HepG2 (cell line): ENCODE results near the gene PALM3.

ENCODE experiments used
- IKZF1 ChIP-seq: fragments of 450-650 bp; IDR thresholded peaks from 2 replicates; pipeline ENCODE4 v1.7.1; 2016
- MYC ChIP-seq: sonication (generic); formaldehyde crosslinking; IDR thresholded peaks from 2 replicates; pipeline ENCODE4 v1.9.0; 2021; ENCODE audit warnings: missing genetic modification reagents, borderline replicate concordance
- RFX5 ChIP-seq: IDR thresholded peaks from 2 replicates; pipeline ENCODE4 v1.6.1; 2011; ENCODE audit warnings: low read depth, low read length, improper control_type of control experiment
- SCMH1 ChIP-seq: sonication (generic); formaldehyde crosslinking; IDR thresholded peaks from 2 replicates; pipeline ENCODE4 v1.9.0; 2021; ENCODE audit warnings: missing genetic modification reagents, mild to moderate bottlenecking, borderline replicate concordance
- ZMYM4 ChIP-seq: sonication (generic); formaldehyde crosslinking; IDR thresholded peaks from 2 replicates; pipeline ENCODE4 v1.8.1; 2023; ENCODE audit warnings: mild to moderate bottlenecking, missing genetic modification reagents
- ZNF274 ChIP-seq: sonication (generic); formaldehyde crosslinking; IDR thresholded peaks from 2 replicates; pipeline ENCODE4 v1.5.1; 2020; ENCODE audit warnings: mild to moderate bottlenecking, missing genetic modification reagents
- ZNF333 ChIP-seq: sonication (generic); formaldehyde crosslinking; IDR thresholded peaks from 2 replicates; pipeline ENCODE4 v1.4.0; 2020; ENCODE audit warnings: mild to moderate bottlenecking, missing genetic modification reagents, borderline replicate concordance
- TF ChIP-seq, protein P1 (sequence below): sonication (generic); formaldehyde crosslinking; IDR thresholded peaks from 2 replicates; pipeline ENCODE4 v1.4.0; 2020; ENCODE audit warnings: missing genetic modification reagents
- TF ChIP-seq, protein P2 (sequence below): sonication (generic); formaldehyde crosslinking; conservative IDR thresholded peaks from 2 replicates; pipeline ENCODE4 v1.4.0; 2020; ENCODE audit warnings: missing genetic modification reagents
- TF ChIP-seq, protein P3 (sequence below): sonication (generic); formaldehyde crosslinking; IDR thresholded peaks from 2 replicates; pipeline ENCODE4 v1.4.0; 2020; ENCODE audit warnings: missing genetic modification reagents
- TF ChIP-seq, protein P4 (sequence below): sonication (generic); formaldehyde crosslinking; IDR thresholded peaks from 2 replicates; pipeline ENCODE4 v1.8.0; 2022; ENCODE audit warnings: missing genetic modification reagents, mild to moderate bottlenecking, moderate library complexity, borderline replicate concordance

DNA sequence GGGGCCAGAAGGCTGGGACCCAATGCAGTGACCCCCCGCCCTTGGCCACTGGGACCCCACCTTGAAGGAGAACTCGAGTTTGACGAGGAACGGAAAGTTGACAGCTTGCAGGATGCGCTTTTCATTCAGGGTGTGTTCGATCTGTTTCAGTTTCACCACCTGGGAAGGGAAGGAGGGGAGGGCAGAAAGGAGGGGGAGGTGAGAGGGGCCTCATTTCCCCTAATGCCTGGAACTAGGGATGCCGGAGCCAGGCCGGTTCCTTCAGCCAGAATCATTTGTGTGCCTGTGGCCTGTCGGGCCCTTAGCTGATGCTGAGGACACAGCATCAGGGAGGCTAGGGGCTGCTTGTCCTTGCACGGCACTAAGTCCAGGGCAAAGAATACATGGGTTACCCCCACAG, 40.9 kb upstream of the PALM3 start:
- TF ChIP-seq IKZF1 (no peak), MYC (no peak), ZMYM4 (CRISPR knock-in tag) (no peak), ZNF333 (no peak), SCMH1 (CRISPR knock-in tag) (no peak), ZNF274 (CRISPR knock-in tag) (no peak), RFX5 (no peak)
- TF ChIP-seq, protein P1, sequence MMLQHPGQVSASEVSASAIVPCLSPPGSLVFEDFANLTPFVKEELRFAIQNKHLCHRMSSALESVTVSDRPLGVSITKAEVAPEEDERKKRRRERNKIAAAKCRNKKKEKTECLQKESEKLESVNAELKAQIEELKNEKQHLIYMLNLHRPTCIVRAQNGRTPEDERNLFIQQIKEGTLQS (CRISPR knock-in tag) = no peak
- TF ChIP-seq, protein P2, sequence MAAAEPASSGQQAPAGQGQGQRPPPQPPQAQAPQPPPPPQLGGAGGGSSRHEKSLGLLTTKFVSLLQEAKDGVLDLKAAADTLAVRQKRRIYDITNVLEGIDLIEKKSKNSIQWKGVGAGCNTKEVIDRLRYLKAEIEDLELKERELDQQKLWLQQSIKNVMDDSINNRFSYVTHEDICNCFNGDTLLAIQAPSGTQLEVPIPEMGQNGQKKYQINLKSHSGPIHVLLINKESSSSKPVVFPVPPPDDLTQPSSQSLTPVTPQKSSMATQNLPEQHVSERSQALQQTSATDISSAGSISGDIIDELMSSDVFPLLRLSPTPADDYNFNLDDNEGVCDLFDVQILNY (CRISPR knock-in tag) = no peak
- TF ChIP-seq, protein P3, sequence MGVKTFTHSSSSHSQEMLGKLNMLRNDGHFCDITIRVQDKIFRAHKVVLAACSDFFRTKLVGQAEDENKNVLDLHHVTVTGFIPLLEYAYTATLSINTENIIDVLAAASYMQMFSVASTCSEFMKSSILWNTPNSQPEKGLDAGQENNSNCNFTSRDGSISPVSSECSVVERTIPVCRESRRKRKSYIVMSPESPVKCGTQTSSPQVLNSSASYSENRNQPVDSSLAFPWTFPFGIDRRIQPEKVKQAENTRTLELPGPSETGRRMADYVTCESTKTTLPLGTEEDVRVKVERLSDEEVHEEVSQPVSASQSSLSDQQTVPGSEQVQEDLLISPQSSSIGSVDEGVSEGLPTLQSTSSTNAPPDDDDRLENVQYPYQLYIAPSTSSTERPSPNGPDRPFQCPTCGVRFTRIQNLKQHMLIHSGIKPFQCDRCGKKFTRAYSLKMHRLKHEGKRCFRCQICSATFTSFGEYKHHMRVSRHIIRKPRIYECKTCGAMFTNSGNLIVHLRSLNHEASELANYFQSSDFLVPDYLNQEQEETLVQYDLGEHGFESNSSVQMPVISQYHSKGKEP (CRISPR knock-in tag) = no peak
- TF ChIP-seq, protein P4, sequence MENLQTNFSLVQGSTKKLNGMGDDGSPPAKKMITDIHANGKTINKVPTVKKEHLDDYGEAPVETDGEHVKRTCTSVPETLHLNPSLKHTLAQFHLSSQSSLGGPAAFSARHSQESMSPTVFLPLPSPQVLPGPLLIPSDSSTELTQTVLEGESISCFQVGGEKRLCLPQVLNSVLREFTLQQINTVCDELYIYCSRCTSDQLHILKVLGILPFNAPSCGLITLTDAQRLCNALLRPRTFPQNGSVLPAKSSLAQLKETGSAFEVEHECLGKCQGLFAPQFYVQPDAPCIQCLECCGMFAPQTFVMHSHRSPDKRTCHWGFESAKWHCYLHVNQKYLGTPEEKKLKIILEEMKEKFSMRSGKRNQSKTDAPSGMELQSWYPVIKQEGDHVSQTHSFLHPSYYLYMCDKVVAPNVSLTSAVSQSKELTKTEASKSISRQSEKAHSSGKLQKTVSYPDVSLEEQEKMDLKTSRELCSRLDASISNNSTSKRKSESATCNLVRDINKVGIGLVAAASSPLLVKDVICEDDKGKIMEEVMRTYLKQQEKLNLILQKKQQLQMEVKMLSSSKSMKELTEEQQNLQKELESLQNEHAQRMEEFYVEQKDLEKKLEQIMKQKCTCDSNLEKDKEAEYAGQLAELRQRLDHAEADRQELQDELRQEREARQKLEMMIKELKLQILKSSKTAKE = no peak
